RPMI7951 (cell line): ENCODE data around the gene NELL1. TPM values are rescaled to one million over a fixed set of nuclear protein-coding genes. Genes with fewer than 3 reads are reported as not detected.

Experiments
- DNase-seq: peaks from one replicate; pipeline ENCODE4 v3.0.0-alpha.2; 2012; ENCODE audit warnings: low read depth
- total RNA-seq: library from RNA; depleted of rRNA; stranded (reverse); fragments of >200 nt; shearing (Covaris generic); gene quantifications from 2 replicates; pipeline ENCODE4 v1.2.3, GENCODE V29; 2014

Gene NELL1
- total RNA-seq, 1 experiment from 2014 or later: 0.12 TPM

DNA sequence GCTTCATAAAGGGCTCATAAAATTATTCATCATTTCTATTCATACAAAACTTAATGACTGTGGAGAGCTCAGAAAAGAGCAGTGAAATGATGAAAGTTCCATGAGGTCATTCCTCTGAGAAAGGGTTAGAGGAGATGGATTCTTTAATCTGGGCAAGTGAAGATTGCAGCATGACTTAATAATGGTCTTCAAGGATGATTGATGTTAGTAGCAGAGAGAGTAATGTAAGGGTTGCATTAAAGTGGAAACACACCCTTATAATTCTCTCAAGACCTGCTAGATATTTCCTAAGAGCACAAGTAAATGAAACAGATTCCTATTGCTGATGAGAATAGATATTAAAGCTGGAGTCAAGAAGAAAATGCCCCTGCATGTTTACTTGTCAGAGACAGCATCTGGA, 811.9 kb downstream of the NELL1 start:
- DNase-seq: no peak

DNA sequence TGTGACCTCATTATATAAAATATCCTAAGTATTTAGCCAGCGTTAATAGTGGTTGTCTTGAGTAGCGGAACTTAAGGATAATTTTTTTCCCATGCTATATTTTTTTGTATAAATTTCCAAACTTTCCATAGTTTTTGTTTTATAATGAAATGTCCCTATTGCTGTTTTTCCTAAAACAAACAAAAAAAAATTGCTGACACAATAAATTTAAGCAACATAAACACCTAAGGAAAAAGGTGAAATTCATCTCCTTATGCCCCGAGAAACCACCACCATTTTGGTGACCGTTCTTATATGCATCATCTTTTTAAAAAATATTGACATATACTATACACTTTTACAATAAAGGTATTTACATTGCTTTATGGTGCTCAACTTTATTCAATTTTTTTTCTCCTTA, 814.7 kb downstream of the NELL1 start:
- no peak for DNase-seq

DNA sequence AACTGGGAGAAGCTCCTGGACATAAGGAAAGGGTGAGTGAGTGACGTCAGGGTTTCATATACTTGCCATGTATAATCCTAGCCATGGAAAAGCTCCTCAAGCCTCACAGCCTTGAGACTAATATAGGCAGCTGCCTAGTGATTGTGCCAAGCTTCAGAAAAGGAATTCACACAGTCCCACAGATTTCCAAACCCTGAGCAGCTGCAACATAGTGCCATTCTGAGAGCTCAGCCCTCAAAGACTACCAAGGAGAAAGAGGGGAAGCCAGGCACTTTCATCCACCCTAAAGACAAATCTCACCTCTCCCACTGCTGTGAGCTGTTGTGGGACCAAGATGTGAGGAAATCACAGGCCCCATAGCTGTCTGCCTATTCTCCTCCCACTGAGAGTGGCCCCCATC, 815.6 kb downstream of the NELL1 start:
- no peak for DNase-seq

DNA sequence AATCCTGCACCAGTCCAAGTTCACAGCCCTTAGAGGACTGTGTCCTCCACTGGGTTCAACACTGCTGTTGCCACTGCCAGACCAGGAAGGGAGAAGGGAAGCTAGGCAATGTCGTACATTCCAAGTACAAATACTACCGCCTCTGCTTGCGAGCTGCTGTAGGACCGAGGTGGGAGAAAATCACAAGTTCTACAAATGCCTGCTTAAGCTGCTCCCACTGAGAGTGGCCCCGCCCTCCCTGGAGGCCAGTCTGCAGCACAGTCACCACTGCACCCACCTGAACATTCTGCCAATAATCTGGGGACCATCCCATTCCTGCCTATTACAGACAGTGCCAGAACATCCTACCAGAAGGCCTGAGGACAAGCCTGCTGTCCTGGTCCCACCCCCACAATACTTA, 816.0 kb downstream of the NELL1 start:
- no peak for DNase-seq

DNA sequence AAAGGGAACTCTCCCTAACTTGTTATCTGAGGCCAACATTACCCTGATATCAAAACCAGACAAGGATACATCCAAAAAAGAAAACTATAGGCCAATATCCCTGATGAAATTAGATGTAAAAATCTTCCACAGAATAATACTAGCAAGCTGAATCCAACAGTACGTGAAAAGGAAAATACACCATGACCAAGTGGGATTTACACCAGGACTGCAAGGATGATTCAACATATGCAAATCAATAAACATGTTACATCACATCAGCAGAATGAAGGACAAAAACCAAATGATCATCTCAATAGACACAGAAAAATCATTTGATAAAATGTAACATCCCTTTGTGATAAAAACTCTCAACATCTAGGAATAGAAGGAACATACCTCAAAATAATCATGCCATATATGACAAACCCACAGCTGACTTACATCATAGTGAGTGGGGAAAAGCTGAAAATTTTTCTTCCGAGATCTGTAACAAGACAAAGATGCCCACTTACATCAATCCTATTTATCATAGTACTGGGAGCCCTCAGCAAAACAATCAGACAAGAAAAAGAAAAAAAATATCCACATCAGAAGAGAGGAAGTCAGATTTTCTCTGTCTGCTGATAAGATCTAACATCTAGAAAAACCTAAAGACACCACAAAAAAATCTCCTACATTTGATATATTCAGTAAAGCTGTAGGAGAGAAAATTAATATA, 820.2 kb downstream of the NELL1 start:
- no peak for DNase-seq

DNA sequence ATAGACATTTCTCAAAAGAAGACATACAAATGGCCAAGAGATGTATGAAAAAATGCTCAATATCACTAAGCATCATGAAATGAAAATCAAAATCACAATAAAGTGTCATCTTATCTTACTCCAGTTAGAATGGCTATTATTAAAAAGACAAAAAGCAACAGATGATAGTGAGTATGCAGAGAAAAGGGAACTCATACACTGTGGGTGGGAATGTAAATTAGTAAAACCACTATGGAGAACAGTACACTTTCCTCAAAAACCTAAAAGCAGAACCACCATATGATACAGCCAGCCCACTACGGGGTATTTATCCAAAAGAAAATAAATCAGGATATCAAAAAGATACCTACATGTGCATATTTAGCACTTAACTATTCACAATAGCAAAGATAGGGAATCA, 823.5 kb downstream of the NELL1 start:
- no peak for DNase-seq

DNA sequence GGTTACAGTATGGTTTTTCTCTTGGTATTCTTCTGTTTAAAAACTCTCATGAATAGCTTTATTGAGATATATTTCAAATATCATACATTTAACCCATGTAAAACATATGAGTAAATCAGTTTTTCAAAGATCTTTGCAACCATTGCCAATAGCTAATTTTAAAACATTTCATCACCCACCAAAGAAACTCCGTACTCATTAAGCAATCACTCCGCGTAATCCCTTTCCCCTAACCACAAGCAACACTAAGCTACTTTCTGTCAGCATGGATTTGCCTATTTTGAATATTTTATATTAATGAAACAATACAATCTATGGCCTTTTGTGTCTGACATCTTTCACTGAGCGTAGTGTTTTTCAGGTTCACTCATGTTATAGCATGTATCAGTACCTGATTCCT, 825.6 kb downstream of the NELL1 start:
- no peak for DNase-seq

DNA sequence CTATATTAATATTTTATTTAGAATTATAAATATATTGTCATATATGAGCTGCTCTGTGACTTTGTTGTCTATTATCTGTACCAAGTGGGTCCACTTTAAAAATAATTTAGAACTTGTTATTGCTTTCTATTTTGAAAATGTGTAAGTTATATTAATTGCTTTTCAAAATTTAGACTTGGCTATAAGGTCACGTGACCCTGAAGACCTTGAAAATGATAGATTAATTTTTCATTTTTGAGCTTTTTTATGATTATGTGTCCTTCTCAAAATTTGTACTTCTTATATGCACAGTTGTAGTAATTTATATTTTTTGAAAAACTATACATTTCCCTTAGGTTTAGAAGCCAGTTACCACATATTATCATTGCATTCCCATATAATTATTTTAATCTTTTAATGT, 826.5 kb downstream of the NELL1 start:
- DNase-seq: no peak

DNA sequence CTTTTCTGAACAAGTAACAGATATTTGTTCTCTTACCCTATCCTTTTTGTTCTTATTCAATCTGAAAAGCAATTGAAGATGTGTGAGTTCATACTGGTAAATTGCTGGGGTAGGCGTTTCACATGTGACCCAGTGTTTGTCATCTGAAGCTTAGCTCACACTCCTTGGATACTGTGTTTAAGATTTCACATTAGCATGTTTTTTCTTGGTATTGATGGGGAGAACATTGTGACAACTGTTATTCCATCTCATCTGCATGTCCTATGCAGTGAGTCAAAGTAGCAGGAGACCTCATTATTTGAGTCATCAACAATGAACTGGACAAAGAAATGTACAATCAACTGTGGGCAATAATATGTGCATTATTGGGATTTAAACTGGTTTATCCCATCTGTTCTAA, 831.9 kb downstream of the NELL1 start:
- no peak for DNase-seq

DNA sequence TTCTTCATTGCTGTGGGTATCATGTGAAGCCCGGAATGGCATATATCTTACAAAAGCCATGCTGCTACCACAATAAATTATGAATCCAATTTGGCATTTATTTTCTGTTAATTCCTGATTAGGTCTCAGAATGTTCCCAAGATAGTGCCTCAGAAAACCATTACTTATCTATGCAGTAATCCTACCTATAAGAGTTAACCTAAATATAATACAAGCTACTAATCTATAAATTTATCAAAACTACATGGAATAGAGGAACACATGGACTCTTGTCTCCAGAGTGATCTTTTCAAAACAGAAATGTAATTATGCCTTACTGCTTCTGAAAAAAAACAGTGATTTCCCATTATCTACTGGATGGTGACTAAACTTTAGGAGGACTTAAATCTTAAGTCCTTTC, 835.7 kb downstream of the NELL1 start:
- no peak for DNase-seq

DNA sequence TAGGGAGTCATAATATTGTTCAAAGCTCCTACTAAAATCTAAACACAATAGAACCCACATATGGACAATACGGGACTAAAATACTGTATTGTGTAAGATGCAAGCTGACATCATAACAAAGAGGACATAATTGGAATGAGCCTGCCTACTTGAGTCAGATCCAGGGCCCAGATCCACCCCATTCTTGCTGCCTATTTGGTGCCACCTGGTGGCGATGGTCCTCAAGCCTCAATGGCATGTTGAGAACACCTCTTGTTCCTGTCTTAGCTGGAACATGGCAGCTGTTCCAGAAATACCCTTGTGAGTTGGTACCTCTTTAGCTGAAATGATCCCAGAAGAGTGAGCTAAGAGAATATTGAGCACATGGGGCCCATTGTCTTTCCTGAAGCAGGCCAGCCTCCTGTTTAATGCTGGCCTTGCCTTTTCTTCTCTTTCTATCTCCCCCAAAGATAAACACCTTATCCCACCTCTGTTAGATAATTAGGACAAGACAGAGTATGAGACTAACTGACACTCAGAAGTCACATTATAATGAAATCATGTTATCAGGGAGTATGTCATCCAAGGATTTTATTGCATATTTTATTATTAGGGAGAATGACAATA, 842.6 kb downstream of the NELL1 start:
- peak; percentile 10 for DNase-seq

DNA sequence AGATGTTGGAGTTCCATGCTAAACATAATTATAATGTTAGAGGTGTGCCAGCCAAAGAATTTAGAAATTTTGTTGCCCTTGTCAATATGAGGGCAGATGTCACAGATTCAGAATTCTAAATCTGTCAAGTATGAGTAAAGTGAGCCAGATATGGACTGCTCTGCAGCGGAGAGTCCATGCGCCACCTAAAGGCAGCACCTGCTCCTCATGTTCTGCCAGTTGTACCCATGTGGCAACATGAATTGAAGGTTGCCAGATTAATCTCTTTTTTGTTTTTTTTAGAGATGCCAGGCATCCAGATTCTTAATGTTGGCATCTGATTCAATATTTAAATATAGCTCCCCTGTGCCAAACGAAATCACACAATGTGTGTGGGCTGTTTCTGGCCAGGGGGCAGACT, 844.9 kb downstream of the NELL1 start:
- no peak for DNase-seq

DNA sequence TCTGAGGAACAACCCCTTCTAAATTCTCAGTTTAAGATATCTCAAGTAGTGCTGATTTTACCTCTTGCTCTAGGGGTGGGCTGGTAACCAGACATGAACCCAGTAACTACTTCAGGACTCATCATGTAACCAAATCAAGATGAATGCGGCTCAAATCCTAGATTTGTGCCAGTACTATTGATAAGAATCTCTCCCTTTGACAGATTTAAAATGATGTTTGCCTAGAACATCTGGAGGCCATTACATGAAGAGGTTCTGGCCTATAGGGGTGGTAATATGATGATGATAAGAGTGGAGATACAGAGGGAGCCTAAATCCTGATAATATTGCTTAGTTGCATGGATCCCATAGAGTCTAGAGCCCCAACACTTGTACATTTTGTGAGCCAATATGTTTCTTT, 850.9 kb downstream of the NELL1 start:
- no peak for DNase-seq

DNA sequence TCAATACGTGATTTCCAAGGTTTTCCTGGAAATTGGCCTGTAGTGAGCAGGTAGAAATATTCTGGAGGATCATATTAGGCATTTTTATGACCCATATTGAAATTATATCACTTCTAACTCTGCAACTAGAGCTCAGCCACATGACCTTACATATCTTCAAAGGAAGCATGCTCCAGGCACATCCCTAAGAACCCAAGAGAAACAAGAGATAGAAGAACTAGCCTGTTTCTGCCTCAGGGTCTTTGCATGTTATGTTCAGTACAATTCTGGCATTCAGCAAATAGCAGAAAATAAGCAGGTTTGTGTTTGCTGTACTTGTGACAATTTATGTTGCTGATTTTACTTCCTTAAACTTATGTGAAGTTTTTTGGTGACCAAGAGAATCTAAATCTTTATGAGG, 859.8 kb downstream of the NELL1 start:
- DNase-seq: no peak

DNA sequence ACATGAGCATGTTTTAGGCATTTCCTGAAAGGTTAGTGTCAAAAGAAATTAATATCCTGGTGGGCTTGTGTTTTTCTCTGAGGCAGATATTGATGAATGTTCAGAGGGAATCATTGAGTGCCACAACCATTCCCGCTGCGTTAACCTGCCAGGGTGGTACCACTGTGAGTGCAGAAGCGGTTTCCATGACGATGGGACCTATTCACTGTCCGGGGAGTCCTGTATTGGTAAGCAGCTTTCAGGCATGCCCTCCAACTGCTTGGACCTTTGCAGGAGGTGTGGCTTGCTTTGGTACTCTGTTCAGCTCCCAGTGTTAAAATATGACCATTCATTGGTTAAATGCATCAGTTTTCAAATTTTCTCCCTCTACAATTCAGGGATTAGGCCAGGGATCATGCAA, 864.9 kb downstream of the NELL1 start:
- DNase-seq: no peak

DNA sequence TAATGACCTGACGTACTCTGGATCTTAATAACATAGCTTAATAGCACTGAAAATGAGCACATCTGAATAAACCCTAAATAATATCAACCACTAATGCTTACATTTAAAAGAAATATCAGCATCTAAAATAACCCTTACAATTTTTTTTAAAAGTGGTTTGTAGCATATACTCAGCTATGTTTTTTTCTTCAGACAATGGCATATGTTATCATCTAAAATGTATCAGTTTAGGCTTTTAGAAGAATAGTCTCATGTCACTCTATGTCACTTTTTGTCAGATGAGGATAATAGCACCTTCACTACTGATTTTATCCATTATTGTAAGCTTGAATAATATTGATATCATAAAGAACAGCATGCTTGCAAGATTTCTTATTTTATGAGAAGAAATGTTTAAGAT, 868.6 kb downstream of the NELL1 start:
- no peak for DNase-seq

DNA sequence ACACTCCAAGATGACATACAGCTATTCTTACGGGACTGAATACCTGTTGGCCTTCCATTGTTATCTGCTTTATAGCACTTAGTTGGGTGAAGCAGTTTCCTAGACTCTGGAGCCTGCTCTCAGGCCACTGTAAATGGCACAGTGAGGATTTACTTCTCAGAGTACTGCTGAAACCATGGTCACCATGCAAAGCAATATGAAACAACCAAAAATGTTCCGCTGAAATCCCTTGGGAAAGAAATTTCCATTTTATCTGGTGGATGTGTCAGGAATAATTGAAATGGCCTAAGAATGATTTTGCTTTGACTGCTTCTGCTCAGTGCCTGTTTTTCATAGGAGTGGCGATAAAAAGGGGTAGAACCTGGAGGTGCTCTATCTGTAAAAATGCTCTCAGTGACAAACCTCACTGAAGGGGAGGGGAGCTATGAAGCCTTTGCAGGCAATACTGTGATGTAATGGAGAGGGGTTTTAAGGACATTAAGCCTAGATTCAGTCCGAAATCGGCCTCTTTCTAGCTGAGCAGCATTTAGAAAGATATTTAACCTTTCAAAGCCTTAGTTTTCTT, 871.9 kb downstream of the NELL1 start:
- no peak for DNase-seq

DNA sequence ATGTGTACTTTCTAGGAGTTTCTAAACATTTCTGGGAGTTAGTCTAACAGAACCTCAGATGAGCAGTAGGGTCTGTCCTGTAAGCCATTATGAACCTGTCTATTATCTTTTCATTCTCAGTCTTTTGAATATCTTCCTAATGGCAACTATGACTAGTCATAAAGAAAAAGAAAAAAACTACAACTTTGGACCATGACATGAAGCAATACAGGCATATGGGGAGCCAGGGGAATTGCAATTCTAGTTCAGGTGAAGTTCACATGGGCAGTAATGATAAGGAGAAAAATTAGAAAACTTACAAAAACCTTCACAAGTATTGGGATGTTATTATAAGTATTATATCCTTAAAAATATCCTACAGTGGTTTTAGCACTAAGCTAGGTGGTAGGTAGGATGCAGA, 874.5 kb downstream of the NELL1 start:
- DNase-seq: no peak

DNA sequence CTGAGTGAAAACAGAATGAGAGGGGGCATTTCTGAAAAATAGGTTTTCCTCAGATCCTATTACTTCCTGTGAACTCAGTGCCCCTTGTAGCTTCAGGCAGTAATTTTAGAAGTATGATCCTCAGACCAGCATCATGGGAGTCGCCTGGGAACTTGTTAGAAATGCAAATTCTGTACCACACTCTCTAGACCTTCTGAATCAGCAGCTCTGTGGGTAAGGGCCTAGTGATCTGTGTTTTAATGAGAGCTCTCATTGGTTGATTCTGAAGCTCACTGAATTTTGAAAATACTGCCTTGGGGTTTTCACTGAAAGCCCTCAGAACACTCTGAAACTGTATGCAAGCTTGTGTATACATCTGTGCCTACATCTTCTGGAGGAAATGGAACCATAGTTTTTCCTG, 876.3 kb downstream of the NELL1 start:
- no peak for DNase-seq

DNA sequence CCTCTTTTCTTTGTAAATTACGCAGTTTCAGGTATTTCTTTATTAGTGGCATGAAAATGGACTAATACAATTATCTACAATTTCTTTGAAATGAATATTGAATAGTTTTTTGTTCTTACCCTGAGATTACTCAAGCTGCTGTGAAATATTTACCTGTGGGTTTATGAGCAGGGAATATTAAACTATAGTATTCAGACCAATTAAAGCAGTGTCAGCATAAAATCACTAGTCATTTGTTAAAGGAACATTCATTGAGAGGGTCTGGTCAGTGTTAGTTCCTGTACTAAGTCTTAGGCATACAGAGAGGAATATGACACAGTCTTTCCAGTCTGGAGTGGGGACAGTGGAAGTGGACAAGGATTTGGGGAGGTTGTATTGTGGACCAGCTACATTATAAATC, 877.3 kb downstream of the NELL1 start:
- no peak for DNase-seq

DNA sequence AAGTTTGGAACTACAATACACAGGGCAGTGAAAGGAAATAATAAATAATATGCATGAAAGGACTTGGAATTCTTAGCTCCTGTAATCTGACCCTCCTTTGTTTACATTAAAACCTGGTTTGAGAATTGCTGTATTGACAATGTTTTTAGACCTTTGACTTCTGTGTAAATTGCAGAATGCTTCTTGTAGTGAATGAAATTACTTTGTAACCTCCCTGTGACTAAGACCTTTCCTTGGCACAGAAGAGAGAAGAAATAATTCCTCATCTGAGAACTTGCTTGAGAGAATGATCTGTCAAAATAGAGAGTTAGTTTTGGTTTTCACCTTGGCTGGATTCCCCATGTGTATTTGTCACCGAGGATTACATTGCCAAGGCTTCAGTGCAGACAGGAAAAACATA, 883.5 kb downstream of the NELL1 start:
- DNase-seq: no peak

DNA sequence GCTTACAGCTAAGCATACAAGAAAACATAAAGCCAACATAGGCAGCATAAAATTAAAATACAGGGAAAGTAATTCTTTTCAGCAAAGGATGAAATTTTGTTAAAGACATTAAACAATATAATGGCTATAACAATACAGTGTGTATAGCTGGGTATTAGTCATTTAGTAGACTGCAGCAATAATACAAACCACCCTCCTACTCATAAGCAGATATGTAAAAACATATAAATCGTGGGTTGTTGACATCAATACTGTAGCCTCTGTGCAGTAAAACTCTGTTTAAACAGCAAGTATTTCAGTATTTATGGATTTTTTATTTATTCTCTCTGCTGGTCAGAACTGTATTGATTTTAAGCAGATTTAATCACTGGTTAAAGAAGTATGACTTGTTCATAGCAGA, 884.4 kb downstream of the NELL1 start:
- DNase-seq: no peak

DNA sequence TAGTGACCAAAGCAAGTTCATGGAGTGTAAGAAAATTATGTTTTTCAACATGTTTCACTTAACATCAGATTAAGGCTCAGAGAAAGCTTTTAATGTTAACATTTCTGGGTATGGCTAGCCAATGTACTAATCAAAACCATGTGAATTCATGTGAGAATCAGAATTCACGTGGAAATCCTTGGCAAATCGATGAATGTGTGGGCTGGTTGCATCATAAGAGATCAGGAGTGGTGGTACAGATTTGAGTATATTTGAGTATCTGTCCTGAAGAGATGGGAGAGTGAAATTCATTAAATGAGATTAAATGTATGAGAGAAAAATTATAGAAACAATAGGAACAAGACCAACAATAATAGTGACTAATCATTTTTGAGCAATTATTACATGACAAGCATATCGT, 884.9 kb downstream of the NELL1 start:
- no peak for DNase-seq

DNA sequence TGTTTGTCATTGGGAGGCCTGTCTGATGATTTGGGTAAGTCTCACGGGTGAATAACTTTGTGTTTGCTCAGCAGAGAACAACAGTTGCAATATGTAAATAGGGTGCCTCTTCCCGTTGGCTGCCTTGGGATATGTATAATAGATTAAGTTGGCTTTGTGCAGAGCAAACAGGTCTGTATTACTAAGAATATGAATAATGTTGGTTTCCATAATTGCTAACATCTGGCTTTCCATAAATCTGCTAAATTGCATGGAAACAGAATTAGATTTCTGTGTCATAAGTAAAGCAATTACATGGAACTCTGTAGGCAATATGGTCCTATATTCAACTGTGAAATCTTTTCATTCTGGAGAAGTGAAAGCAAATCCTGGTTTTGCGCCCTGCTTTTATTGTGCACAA, 887.5 kb downstream of the NELL1 start:
- peak; percentile 1 for DNase-seq
